Esophagus squamous epithelium (tissue), 5 donors: ENCODE measurements around the gene GPR132. TPM values are rescaled to one million over a fixed set of nuclear protein-coding genes. Genes with fewer than 3 reads are reported as not detected.

Experiments
- DNase-seq: peaks from one replicate; lab custom pipeline; 2025; lab: John Stamatoyannopoulos, UW
- H3K27ac ChIP-seq, 4 donors: fragments of 200-600 bp; sonication (generic); one replicate each; pipeline ENCODE4 v1.5.1; 2016 to 2019; ENCODE audit warnings: mild to moderate bottlenecking in 1 of 4
- H3K27me3 ChIP-seq, 4 donors: fragments of 200-600 bp; sonication (generic); 1 replicate in 3 of 4; 2 replicates in 1 of 4; pipeline versions ENCODE4 v1.5.1 to v1.6.0; 2017 to 2021; ENCODE audit warnings: antibody characterized with exemption in 1 of 4
- H3K36me3 ChIP-seq, 3 donors: fragments of 200-600 bp; sonication (generic); one replicate each; pipeline ENCODE4 v1.5.1; 2016 to 2019
- H3K4me1 ChIP-seq, 3 donors: fragments of 200-600 bp; sonication (generic); one replicate each; pipeline ENCODE4 v1.5.1; 2017 to 2019
- H3K4me3 ChIP-seq, 4 donors: fragments of 200-600 bp; sonication (generic); 1 replicate in 3 of 4; 2 replicates in 1 of 4; pipeline ENCODE4 v1.5.1; 2016 to 2019; ENCODE audit warnings: mild to moderate bottlenecking in 2 of 4, moderate library complexity in 1 of 4
- H3K9me3 ChIP-seq, 3 donors: fragments of 200-600 bp; sonication (generic); one replicate each; pipeline ENCODE4 v1.5.1; 2016 to 2019
- CTCF ChIP-seq, 6 experiments: fragments of 450-650 bp in 4 of 6; fragments of 200-600 bp in 2 of 6; sonication (generic) in 2 of 6; IDR thresholded peaks; one replicate each; pipeline ENCODE4 v1.5.1; 2016 to 2019; ENCODE audit warnings: antibody characterized with exemption in 6 of 6, mild to moderate bottlenecking in 4 of 6, moderate library complexity in 4 of 6
- POLR2A ChIP-seq, 4 donors: fragments of 450-650 bp; IDR thresholded peaks; one replicate each; pipeline ENCODE4 v1.6.1; 2017; ENCODE audit warnings: antibody characterized with exemption in 4 of 4, mild to moderate bottlenecking in 4 of 4, moderate library complexity in 3 of 4
- WGBS, 2 donors: methylation state at CpG; one replicate each; pipeline ENCODE4 v1.1.5; 2018; 5-methylcytosine and 5-hydroxymethylcytosine counted together
- intact Hi-C: fragments of 100-400 bp; cut with DNase I; formaldehyde crosslinking; loops from one replicate; pipeline ENCODE4 v1.15.0; 2022
- total RNA-seq, 4 donors: library from RNA; depleted of rRNA; stranded (reverse); fragments of >200 nt; gene quantifications; one replicate each; pipeline ENCODE4 v1.1.0, GENCODE V29; 2016
- donor health status: DM: yes; HTN: yes; CAD: no.

Gene GPR132
- total RNA-seq, 4 donors from 2014 or later = 0.79 to 5.0 (median 1.6) TPM

DNA sequence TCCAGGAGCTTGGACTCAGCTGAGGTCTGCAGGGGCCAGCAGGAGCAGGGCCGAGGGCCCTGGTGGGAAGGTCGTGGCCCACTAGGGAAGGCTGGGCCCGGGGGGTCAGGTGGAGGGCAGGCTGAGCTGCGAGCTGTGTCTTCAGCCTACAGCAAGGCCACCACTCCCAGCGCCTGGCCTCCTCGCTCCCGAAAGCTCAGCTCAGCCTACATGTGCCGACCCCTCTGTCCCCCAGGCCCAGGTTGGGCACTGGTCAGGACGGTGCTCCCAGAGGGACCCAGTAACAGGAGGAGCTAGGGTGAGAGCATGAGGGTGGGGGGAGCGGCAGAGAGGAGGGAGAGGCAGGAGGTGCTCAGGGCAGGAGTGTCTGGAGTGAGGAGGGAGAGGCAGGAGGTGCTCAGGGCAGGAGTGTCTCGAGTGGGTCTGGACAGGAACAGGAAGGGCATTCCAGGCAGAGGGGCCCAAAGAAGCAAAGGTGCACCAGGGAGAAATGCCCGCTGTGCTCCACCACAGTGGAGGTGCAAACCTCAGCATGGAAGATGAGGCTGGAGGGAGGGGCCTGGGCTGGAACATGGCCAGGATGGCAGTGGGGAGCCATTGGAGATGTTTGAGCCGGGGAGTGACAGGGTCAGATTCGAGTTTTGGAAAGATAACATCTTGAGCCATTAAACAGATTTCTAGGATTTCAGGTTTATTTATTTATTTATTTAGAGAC, 29.1 kb upstream of the GPR132 start:
- peak overlapping the region; percentile 82 to 94 (median 88) for H3K27ac ChIP-seq
- H3K4me1 ChIP-seq = peaks cover 41 to 74% (median 41%) of the 10 kb centered on the region in 3 donors
- intact Hi-C loops = loop anchor here (5.0 to 10.0 kb wide), 2 partner anchors 73 to 190 kb away; partner anchors contain the start of gene JAG2
- H3K4me3 ChIP-seq = peak overlapping the region; percentile 48 to 82 (median 64)
- DNase-seq = no peak
- no peak for TF ChIP-seq CTCF (IDR thresholded peaks at IDR 0.05)
- TF ChIP-seq POLR2A (IDR thresholded peaks at IDR 0.05) = no peak
- no peaks in the 10 kb centered on the region for H3K36me3 ChIP-seq
- H3K27me3 ChIP-seq = peaks cover 0 to 44% (median 0%) of the 10 kb centered on the region in 4 donors
- no peaks in the 10 kb centered on the region for H3K9me3 ChIP-seq
- WGBS, 2 donors = 55 to 67% methylated on average over 5 to 8 of the region's 14 CpGs

DNA sequence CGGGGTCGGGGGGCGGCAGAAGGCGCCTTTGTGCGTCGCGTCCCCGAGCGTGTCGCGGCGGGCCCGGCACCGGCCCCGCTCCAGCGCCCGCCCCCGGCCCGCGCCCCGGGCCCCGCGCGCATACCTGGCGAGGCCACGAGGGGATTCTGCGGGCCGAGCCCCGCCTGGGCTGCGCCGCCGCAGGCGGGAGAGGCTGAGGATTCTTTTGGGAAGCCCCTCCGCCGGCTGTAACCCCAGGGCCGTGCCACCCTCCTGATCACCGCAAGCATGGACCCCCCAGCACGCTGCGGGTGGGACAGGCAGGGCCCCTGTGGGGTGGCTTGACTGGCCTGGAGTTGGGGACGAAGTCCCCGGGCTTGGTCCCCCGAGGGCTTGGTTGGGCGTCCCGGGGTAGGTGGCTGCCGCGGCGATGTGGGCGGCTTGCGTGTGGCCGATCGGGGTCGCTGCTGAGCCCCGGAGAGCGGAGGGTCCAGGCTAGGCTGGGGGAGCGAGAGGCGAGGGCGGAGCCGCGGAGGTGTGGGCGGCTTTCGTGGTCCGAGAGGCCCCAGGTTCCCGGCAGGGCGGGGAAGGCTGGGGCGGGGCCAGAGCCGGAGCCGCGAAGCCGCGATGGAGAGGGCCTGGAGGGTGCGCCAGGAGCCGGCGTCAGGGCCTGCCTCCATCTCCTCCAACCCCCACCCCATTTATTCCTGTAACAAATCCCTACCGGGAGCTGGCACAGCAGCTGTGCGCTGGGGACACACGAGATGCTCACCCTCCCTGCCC, 28.4 kb upstream of the GPR132 start:
- no peak for DNase-seq
- peak overlapping the region; percentile 48 to 82 (median 64) for H3K4me3 ChIP-seq
- no peaks in the 10 kb centered on the region for H3K36me3 ChIP-seq
- peaks cover 42 to 82% (median 45%) of the 10 kb centered on the region in 3 donors for H3K4me1 ChIP-seq
- 0% methylated on average over 1 of the region's 76 CpGs; no CpG with 5 or more reads in 1 of the 2 donors for WGBS, 2 donors
- intact Hi-C loops = loop anchor here (5.0 to 10.0 kb wide), 2 partner anchors 74 to 191 kb away; partner anchors contain the start of gene JAG2
- H3K27me3 ChIP-seq = peaks cover 0 to 51% (median 0%) of the 10 kb centered on the region in 4 donors
- TF ChIP-seq POLR2A (IDR thresholded peaks at IDR 0.05) (peak in 1 of 4 donors; percentile 29), CTCF (IDR thresholded peaks at IDR 0.05) (peak in 4 of 6 experiments; percentile 3 to 35 (median 23))
- no peaks in the 10 kb centered on the region for H3K9me3 ChIP-seq
- peak overlapping the region; percentile 82 to 94 (median 88) for H3K27ac ChIP-seq

DNA sequence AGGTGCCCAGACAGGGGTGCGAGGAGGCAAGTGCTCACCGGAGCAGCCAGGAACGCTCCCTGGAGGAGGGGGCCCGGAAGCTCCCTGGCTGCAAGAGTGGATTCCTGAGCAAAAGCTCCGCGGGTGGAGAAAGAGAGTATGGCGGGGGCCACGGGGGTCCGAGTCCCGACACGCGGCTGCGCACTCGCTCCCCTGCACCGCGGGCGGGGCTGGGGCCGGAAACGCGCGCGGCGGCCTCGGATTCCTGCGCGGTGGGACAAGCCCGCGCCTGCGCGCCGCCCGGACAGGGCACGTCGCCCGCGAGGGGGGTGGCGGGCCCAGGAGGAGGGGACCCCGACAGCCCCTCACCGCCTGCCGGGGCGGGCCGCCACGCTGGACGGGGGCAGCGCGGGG, 27.8 kb upstream of the GPR132 start:
- H3K9me3 ChIP-seq = no peaks in the 10 kb centered on the region
- intact Hi-C loops = loop anchor here (5.0 to 10.0 kb wide), 2 partner anchors 74 to 192 kb away; partner anchors contain the start of gene JAG2
- no peak for DNase-seq
- H3K27ac ChIP-seq = peak overlapping the region; percentile 82 to 94 (median 88)
- peaks cover 47 to 85% (median 51%) of the 10 kb centered on the region in 3 donors for H3K4me1 ChIP-seq
- TF ChIP-seq CTCF (IDR thresholded peaks at IDR 0.05) = no peak
- peak in 1 of 4 donors; percentile 37 for TF ChIP-seq POLR2A (IDR thresholded peaks at IDR 0.05)
- H3K27me3 ChIP-seq = peaks cover 0 to 57% (median 0%) of the 10 kb centered on the region in 4 donors
- H3K4me3 ChIP-seq = peak overlapping the region; percentile 48 to 82 (median 64)
- no peaks in the 10 kb centered on the region for H3K36me3 ChIP-seq
- WGBS, 2 donors = no CpG with 5 or more reads among the region's 46 CpGs

DNA sequence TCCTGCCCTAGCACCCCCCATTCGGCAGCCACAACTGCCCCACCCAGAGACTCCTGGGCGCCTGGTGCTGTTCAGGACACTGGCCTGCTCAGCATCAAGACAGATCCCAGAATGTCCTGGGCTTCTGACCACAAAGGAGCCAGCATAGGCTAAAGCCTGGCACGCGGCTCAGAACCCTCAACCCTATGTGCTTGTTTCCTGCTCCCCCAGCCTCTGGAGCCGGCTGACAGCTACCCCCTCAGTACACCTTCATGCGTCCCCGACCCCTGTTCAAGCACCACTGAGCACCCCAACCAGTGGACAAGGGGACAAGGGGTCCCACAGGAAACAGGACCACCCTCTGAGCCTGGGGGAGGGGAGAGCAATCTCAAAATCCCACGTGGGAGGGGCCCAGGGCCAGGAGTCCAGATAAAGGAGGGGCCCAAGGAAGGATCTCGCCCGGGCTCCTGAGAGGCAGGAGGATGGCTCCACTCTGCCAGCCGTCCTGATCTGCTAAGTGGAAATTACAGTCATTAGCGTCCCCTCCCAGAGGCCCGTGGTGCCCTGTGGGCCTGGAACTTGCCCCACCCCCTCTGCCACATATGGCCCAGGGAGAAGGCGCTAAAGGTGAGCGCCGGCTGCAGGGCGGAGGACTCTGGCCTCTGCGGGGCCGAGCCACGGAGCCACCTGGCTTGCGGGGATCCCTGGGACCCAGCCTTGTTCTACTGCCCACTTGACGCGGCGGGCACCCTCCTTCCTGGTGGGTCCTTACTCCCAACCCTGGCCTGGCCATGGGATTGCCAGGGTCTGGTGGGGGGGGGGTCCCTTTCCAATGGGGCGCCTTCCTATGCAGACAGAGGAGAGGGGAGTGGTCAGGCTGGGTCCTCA, 27.2 kb upstream of the GPR132 start:
- WGBS, 2 donors = 10 to 64% methylated on average over 2 of the region's 25 CpGs
- intact Hi-C loops = loop anchor here (5.0 to 10.0 kb wide), 2 partner anchors 75 to 192 kb away; partner anchors contain the start of gene JAG2
- peak overlapping the region; percentile 82 to 94 (median 88) for H3K27ac ChIP-seq

More for the DNA sequence above, 27.2 kb upstream of the GPR132 start:
- no peaks in the 10 kb centered on the region for H3K36me3 ChIP-seq
- no peak for DNase-seq
- TF ChIP-seq CTCF (IDR thresholded peaks at IDR 0.05) (no peak), POLR2A (IDR thresholded peaks at IDR 0.05) (no peak)
- peaks cover 51 to 85% (median 54%) of the 10 kb centered on the region in 3 donors for H3K4me1 ChIP-seq
- H3K9me3 ChIP-seq = no peaks in the 10 kb centered on the region
- peaks cover 0 to 63% (median 0%) of the 10 kb centered on the region in 4 donors for H3K27me3 ChIP-seq
- H3K4me3 ChIP-seq = peak overlapping the region; percentile 48 to 82 (median 64)
